CD4-positive, alpha-beta T cell treated with Interleukin-17A for 1 hour (primary cell): ENCODE data around the gene CDH12.
"Not testable (repeated sequence)": the region's sequence is repeated elsewhere in the genome, so short reads cannot be mapped to it uniquely, and the experiment has no call there.

Experiments
- DNase-seq: peaks from one replicate; pipeline ENCODE4 v3.0.0-alpha.2; 2020

CDH12 gene

GRCh38 chr5:22109315-22109714 is 743.8 kb downstream of the CDH12 start:
- no peak for DNase-seq

DNA sequence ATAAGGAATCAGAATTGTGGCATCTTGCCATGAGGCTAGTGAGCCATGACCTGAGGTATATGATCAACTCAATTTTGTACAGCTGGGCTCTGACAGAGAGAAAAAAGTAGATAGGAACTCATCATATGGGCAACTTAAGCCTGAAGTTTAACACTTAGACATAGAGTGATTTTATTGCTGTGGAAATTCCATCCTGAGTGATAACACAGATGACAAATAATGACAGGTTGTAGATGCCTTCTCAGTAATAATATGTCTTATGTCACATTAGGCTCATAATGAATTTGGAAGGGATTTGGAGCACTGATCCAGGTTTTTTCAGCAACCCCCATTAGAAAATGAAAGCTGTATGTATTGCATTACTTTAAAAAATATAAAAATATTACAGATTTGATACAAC is 744.6 kb downstream of the CDH12 start:
- no peak for DNase-seq

DNA sequence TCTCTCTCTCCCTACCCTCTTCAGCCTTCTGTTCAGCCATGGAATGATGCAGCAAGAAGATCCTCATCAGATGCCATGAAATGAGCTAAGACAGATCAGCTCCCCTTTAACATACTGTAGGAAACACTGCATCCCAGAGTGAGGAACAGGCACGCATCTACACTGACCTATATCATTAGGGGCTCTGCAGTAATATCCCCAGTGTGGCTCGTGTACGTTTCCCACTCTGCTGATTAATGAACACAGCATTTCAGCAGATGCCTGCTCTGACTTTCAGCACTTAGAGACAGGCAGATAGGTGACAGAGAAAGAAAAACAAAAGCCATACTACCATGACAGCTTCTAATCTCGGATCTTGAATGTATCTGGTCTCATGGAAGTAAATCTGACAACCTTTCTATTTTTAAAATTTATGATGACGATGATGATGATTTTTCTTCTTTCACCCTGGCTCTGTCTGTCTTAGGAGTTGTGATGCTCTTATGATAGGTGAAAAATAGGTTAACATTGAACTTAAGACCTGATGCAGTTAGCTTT is 750.3 kb downstream of the CDH12 start:
- no peak for DNase-seq

DNA sequence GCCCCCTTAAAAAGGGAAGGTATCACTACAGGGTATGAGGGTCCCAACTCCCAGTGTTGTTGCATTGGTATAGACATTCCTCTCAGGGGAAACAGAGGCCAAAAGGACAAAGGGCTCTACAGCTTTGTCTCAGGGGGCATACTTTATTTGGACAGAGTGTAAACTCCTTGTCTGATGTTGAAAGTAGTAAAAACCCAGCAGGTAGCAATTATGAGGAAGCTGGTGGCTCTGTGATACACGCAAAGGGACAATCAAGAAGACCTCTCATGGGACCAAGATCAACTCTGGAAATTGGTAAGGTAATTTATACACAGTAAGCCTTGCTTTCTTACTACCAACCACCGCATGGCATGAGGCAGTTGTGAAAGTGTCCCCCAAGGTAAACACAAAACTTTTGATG is 764.6 kb downstream of the CDH12 start:
- DNase-seq: no peak

DNA sequence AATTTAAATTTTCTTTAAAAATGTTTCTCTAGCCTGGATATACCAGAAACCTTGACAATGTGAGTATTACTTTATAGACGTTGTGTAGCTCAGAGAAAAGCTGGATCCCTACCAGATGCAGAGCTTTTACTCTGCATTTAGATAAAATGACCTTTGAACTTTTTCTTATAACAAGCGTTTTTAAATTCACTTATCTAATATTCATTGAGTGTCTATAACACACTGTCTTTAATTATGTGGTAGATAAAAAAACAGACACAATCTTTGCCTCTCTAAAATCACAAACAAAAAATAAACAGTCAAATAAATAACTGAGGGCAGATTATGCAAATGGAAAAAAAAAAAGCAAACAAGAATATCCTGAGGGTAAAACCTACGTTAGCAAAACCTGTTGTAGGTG is 773.6 kb downstream of the CDH12 start:
- DNase-seq: no peak

DNA sequence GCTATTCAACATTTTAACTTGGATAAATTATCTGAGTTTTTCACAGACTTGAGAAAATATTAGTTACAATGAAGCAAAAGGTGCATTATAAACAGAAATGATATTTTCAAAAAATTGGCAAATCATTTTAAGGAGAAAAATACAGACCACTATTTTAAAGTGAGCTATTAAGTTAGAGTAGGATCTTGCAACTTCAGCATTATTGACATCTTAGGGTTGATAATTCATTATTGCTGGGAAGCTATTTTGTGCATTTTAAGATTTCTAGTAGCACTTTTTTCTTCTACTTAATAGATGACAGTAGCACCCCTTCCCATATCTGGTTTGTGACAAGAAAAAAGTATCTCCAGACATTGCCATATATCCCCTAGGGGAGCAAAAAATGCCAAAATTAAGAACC is 774.1 kb downstream of the CDH12 start:
- no peak for DNase-seq

DNA sequence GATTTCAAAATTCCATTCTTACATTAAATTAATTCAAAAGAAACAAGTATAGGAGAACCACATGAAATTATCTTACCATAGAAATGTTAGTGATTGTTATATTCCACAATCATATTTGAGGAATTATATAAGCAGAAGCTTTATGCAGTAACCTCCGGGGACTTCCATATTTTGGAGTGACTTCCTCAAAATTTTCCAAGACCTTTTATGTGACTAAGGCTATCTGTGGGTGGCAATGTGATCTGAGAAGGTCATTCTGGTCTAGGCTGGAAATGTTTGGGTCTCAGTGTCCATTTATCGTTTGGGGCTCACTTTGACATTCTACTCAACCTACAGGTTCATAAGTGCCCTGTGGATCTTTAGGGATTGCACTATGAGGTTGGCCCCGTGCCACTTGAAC is 776.6 kb downstream of the CDH12 start:
- DNase-seq: no peak

DNA sequence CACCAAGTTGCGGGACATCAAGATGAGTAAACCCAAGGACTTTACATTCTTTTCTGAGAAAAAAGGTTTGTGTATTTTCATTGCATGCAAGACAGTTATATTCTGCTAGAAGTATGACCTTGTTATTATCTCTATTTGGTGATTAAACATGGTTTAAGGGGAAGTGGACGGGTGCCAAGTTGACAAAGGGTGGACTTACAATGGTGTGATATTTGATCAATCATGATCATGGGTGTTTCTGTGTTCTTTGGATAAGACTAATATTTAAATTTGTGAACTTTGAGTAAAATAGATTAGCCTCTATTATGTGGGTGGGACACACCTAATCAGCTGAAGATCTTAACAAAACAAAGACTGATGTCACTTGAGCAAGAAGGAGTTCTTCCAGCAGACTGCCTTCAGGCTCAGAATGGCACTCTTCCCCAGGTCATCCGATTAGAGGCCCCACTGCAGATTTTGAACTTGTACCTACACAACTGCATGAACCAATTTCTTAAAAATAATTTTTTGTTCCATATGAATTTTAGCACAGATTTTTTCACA is 782.9 kb downstream of the CDH12 start:
- DNase-seq: no peak

GRCh38 chr5:22063717-22064116 is 789.4 kb downstream of the CDH12 start:
- DNase-seq: no peak

DNA sequence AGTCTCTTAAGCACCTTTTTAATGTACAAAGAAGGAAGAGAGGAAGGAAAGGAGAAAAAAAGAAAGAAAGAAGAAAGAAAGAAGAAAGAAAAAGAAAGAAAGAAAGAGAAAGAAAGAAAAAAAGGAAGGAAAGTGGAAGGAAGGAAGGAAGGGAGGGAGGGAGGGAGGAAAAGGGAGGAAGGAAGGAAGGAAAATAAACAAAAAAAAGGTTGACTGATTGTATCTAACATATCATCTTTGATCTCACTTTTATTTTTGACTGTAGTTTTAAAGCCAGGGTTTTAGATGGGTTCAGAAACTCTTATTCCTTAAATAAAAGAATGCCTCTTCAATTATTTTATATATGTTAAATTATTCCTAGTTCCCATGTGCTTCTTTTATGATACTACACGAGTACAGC is 794.5 kb downstream of the CDH12 start:
- DNase-seq: no peak

GRCh38 chr5:22057012-22057411 is 796.1 kb downstream of the CDH12 start:
- DNase-seq: no peak

DNA sequence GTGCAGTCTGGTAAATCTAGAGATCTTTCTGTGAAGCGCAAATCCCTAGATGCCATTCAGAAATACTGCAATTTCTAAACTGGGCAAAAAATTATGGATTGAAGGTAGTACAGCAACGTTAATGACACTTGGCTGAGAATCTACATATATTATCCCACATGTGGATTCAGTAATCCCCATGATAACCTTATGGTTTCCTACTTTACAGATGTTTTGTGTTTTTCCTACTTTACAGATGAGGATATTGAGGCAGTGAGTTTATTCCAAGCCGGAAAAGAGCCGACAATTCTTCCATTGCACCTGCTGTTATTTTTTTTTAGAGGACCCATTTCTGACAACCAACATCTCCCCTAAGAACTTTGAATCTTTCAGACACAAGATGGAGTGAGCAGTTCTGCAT is 796.5 kb downstream of the CDH12 start:
- DNase-seq: no peak

DNA sequence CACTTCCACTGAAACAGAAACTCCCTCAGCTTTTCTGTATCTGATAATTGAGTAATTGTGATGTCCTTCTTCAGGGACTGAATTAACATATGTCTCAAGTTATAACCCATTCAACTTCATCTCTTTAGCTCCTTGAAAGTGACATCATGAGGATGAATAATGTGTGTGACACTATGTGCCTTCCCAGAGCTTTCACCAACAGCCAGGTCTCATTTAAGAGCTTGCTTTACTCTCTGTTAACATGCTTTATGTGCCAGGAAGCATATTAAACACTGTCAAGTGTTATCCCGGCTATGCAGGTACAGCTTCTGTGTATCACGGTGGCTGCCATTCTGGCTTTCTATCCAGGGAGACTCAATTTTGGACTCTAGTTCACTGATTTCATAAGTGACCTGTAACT is 799.9 kb downstream of the CDH12 start:
- DNase-seq: no peak

DNA sequence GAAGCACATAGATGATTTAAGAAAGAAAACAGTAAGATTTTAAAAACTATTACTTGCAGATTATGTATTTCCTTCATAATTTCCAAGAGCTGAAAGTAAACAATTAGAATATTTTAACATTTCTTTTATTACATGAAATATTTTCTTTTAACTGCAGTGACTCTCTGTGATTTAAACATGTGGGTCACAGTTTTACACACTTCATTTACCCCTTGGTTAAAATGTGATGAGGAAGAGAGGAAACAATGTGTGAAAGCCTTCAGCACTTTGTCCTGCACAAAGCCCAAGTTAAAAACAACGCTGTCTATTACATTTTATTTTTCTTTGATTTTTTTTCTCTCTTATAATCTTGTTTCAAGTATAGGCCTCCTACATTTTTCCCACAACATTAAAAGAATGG is 801.3 kb downstream of the CDH12 start:
- no peak for DNase-seq

DNA sequence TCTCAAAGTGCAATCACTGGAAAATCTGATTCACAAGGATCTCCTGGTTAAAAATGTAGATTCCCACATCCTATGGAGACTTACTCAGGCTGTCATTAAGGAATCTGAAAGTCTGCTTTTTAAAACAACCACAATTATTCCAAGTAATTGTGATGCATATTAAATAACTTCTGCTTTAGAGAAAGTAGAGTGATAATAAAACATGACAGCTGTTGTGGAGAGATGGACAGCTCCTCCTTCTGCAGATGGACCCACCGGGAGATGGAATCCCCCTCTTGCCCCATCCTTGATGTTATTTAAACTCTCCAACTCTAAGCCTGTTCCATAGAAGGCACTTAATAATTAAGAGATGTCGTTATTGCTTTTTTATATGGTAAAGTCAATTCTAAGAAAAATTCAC is 802.2 kb downstream of the CDH12 start:
- no peak for DNase-seq

DNA sequence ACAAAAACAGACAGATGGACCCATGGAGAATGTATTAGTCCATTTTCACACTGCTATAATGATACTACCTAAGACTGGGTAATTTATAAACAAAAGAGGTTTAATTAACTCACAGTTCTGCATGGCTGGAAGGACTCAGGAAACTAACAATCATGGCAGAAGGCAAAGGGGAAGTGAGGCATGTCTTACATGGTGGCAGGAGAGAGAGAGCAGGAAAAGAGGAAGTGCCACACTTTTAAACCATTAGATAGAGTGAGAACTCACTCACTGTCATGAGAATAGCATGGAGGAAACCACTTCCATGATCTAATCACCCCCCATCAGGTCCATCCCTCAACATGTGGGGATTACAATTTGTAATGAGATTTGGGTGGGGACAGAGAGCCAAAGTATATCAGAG is 808.9 kb downstream of the CDH12 start:
- DNase-seq: no peak

GRCh38 chr5:22036061-22036460 is 817.1 kb downstream of the CDH12 start:
- DNase-seq: no peak

DNA sequence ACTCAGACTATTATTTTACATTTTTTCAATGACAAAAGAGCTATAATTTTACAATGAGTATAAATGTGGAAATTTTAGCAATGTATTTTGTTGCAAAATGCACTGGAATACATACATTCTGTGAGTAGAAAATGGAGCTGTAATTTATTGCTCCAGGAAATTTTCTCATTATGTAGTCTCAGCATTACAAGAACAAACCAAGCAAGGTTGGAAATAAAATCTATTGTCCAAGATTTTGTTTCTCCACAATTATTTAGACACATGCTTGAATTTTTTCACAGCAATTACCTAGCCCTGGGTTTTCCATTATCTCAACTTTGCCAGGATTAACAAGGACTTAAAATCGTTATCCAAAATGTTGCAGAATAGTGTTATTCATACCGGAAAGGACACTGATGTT is 820.1 kb downstream of the CDH12 start:
- DNase-seq: no peak

GRCh38 chr5:22023784-22024183 is 829.4 kb downstream of the CDH12 start:
- no peak for DNase-seq

DNA sequence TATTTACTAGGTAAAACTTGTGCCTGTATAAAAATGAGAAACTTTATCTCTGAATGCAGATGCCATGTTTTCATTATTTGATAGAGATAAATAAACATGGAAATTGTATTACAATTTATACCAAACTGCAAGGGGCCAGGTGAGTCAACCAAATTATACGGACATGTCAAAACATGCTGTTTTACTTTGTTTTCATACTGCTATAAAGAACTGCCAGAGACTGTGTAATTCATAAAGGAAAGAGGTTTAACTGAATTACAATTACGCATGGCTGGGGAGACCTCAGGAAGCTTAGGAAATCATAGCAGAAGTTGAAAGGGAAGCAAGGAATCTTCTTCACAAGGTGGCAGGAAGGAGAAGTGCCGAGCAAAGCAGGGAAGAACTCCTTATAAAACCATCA is 840.3 kb downstream of the CDH12 start:
- not testable (repeated sequence) for DNase-seq

GRCh38 chr5:22010808-22011207 is 842.3 kb downstream of the CDH12 start:
- not testable (repeated sequence) for DNase-seq

DNA sequence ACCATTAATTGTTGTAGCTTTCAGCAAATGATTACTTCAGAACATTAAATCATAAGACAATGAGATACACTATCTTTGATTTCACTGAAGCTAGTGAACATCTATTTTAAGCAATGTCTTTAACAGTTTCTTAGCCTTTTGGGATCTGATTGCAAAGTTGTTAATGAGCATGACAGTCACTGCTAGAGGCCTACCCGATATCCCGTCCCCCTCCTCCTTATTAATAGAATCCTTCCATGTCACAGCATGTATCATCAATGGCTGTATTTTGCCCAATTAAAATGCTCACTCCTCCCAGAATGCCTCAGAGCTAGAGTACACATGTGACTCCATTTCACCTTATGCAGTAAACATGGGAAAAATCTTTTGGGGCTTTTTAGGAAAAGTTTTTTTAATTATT is 852.0 kb downstream of the CDH12 start:
- not testable (repeated sequence) for DNase-seq

DNA sequence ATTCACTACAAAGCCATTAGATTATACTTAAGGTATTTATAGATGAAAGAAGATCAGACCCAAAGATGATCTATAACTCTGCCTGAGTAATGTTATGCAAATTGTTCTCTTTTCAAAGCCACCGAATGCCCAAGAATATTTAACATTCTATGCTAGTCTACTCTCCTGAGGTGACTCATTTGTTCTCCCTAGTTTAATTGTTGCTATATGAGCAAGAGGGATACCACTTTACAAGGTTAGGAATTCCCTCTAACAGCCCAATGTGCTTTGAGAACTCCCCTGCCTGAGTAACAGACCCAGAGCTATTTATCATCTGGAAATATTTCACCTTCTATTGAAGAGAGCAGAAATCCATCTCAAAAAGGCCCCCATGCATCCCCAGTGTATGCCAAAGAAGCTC is 867.3 kb downstream of the CDH12 start:
- not testable (repeated sequence) for DNase-seq

GRCh38 chr5:21951571-21951970 is 901.6 kb downstream of the CDH12 start:
- not testable (repeated sequence) for DNase-seq

- no peak for DNase-seq
Measured at GRCh38 chr5:21931116-21931515, 922.0 kb downstream of the CDH12 start.
